Fibroblast of lung (primary cell): ENCODE results near the gene NAIF1.

Source experiments
- EZH2 ChIP-seq: IDR thresholded peaks from 2 replicates; pipeline ENCODE4 v1.5.1; 2012; ENCODE audit warnings: low read length, control low read depth, mild to moderate bottlenecking; ENCODE audit errors: missing control alignments
- TF ChIP-seq, protein P1 (sequence below), 2 donors: IDR thresholded peaks in 1 of 2; conservative IDR thresholded peaks in 1 of 2; 1 replicate in 1 of 2; 2 replicates in 1 of 2; pipeline ENCODE4 v1.5.1; 2011 to 2012; ENCODE audit warnings: low read length in 2 of 2, control low read depth in 1 of 2, inconsistent platforms in 1 of 2, low read depth in 1 of 2, mild to moderate bottlenecking in 1 of 2

DNA sequence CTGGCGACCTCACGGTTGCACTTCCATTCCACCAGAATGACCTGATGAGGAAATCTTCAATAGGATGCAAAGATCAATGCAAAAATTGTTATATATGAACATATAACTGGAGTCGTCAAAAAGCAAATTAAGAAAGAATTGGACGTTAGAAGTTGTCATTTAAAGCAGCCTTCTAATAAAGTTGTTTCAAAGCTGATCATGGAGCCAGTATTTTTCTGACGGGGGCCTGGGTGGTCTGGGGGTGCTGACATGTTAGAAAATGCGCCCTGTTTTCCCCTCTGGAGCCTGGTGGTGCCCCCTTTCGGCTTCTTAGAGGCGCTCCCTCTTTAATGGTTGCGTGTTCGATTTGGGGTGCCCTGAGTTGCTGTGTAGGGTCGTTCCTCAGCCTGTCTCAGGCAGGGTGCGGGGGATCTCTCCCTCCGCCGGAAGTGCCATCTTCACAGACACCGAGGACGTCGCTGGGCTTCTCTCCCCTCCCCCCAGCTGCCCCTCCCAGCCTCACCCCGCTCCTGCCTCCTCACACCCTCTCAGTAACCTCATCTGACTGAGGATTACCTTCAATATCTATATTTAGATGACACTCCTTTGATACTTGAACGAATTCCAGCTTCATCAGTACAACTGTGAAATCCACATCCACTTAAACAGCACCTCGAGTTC, 42.1 kb upstream of the NAIF1 start:
- TF ChIP-seq, protein P1, sequence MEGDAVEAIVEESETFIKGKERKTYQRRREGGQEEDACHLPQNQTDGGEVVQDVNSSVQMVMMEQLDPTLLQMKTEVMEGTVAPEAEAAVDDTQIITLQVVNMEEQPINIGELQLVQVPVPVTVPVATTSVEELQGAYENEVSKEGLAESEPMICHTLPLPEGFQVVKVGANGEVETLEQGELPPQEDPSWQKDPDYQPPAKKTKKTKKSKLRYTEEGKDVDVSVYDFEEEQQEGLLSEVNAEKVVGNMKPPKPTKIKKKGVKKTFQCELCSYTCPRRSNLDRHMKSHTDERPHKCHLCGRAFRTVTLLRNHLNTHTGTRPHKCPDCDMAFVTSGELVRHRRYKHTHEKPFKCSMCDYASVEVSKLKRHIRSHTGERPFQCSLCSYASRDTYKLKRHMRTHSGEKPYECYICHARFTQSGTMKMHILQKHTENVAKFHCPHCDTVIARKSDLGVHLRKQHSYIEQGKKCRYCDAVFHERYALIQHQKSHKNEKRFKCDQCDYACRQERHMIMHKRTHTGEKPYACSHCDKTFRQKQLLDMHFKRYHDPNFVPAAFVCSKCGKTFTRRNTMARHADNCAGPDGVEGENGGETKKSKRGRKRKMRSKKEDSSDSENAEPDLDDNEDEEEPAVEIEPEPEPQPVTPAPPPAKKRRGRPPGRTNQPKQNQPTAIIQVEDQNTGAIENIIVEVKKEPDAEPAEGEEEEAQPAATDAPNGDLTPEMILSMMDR (conservative IDR thresholded peaks at IDR 0.05 in 1 of 2, IDR thresholded peaks at IDR 0.05 in 1 of 2; ENCODE audit: low read depth in 1 of 2, low read length in 2 of 2): no peak
- TF ChIP-seq EZH2: no peak
